Breast epithelium (tissue), 3 donors: ENCODE results near the gene LIPG.

Source experiments
- CTCF ChIP-seq, 3 donors: fragments of 450-650 bp; IDR thresholded peaks; one replicate each; pipeline ENCODE4 v1.5.1; 2016 to 2017; ENCODE audit warnings: antibody characterized with exemption in 3 of 3, mild to moderate bottlenecking in 3 of 3, moderate library complexity in 3 of 3
- POLR2A ChIP-seq: fragments of 450-650 bp; IDR thresholded peaks from one replicate; pipeline ENCODE4 v1.6.1; 2016; ENCODE audit warnings: antibody characterized with exemption, mild to moderate bottlenecking, moderate library complexity
- POLR2AphosphoS5 ChIP-seq, 3 donors: sonication (generic); formaldehyde crosslinking; IDR thresholded peaks; one replicate each; pipeline ENCODE4 v1.6.1; 2017; ENCODE audit warnings: antibody characterized with exemption in 3 of 3

GRCh38 chr18:49609256-49610021 lies 47.6 kb downstream of the LIPG start:
- TF ChIP-seq CTCF (IDR thresholded peaks at IDR 0.05), result no peak
- no peak for TF ChIP-seq POLR2A
- no peak for TF ChIP-seq POLR2AphosphoS5 (IDR thresholded peaks at IDR 0.05)
